ENCODE measurements around the gene STARD3. TPM values are rescaled to one million over a fixed set of nuclear protein-coding genes. Genes with fewer than 3 reads are reported as not detected.

Gene STARD3
- polyA plus RNA-seq, 1 donor from 2014 or later, result 105 TPM

DNA sequence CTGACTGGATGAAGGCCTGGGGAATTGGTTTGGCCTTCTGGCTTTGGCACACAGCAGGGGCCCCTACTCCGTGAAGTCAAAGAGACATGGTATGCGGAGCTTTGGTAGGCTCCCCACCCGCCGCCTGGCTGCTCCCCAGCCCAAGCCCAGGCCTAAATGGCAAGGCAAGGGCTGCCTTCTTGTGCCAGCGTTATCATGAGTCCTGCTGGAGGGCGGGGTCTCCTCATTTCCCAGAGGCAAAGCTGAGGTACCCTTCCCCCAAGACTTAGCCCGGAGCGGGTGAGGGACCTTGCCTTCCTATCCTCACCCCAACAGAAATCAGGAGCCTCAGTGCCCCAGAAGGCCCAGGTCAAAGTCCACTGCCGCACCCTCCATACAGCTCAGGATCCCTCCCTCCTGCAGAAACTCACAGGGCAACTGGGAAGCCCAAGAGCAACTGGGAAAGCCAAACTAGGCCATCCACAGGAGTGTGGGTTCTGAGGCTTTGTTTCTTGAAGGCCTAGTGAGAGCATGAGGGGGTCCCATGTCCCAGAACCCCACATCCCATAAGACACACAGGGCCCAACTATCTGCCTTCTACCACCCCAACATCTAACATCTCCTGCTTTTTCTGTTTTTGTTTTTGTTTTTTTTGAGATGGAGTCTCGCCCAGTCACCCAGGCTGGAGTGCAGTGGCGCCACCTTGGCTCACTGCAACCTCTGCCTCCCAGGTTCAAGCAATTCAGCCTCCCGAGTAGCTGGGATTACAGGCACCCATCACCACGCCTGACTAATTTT lies 41.6 kb downstream of the STARD3 start:
- TF ChIP-seq EZH2 (IDR thresholded peaks at IDR 0.05; ENCODE audit: borderline replicate concordance, insufficient read depth, low read length, poor library complexity, severe bottlenecking), result no peak
- TF ChIP-seq MXI1 (conservative IDR thresholded peaks at IDR 0.05; ENCODE audit: poor library complexity, severe bottlenecking), result no peak
- TF ChIP-seq SMC3 (conservative IDR thresholded peaks at IDR 0.05; ENCODE audit: poor library complexity), result no peak
- no peak for TF ChIP-seq TAF1 (IDR thresholded peaks at IDR 0.05; ENCODE audit: low read depth)
- TF ChIP-seq POLR2AphosphoS5 (IDR thresholded peaks at IDR 0.05), result no peak
- TF ChIP-seq, protein P1, sequence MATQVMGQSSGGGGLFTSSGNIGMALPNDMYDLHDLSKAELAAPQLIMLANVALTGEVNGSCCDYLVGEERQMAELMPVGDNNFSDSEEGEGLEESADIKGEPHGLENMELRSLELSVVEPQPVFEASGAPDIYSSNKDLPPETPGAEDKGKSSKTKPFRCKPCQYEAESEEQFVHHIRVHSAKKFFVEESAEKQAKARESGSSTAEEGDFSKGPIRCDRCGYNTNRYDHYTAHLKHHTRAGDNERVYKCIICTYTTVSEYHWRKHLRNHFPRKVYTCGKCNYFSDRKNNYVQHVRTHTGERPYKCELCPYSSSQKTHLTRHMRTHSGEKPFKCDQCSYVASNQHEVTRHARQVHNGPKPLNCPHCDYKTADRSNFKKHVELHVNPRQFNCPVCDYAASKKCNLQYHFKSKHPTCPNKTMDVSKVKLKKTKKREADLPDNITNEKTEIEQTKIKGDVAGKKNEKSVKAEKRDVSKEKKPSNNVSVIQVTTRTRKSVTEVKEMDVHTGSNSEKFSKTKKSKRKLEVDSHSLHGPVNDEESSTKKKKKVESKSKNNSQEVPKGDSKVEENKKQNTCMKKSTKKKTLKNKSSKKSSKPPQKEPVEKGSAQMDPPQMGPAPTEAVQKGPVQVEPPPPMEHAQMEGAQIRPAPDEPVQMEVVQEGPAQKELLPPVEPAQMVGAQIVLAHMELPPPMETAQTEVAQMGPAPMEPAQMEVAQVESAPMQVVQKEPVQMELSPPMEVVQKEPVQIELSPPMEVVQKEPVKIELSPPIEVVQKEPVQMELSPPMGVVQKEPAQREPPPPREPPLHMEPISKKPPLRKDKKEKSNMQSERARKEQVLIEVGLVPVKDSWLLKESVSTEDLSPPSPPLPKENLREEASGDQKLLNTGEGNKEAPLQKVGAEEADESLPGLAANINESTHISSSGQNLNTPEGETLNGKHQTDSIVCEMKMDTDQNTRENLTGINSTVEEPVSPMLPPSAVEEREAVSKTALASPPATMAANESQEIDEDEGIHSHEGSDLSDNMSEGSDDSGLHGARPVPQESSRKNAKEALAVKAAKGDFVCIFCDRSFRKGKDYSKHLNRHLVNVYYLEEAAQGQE (IDR thresholded peaks at IDR 0.05; ENCODE audit: borderline replicate concordance), result no peak
- no peak for TF ChIP-seq CTCF (IDR thresholded peaks at IDR 0.05; ENCODE audit: poor library complexity, severe bottlenecking)
- TF ChIP-seq EP300 (conservative IDR thresholded peaks at IDR 0.05; ENCODE audit: poor library complexity, severe bottlenecking), result no peak
- no peak for TF ChIP-seq RAD21 (conservative IDR thresholded peaks at IDR 0.05)
- Histone ChIP-seq H3K36me3 (ENCODE audit: insufficient read depth, low read length) (no peaks in the 10 kb centered on the region), H3K27ac (ENCODE audit: low read length) (no peak overlapping the region), H3K4me2 (ENCODE audit: low read length) (no peak overlapping the region), H3K4me3 (ENCODE audit: low read length) (no peak overlapping the region), H3K9me3 (ENCODE audit: low read length) (no peaks in the 10 kb centered on the region), H3K27me3 (ENCODE audit: insufficient read depth, low read depth, low read length) (no peaks in the 10 kb centered on the region), H4K20me1 (ENCODE audit: insufficient read depth) (no peaks in the 10 kb centered on the region), H2AFZ (ENCODE audit: low read depth, low read length) (no peak overlapping the region), H3F3A (ENCODE audit: insufficient read depth, low read length, poor library complexity, severe bottlenecking) (no peaks in the 10 kb centered on the region), H3K9ac (ENCODE audit: low read length) (no peak overlapping the region), H3K79me2 (replicated peaks; ENCODE audit: insufficient read depth, low read length) (no peaks in the 10 kb centered on the region), H3K9me2 (ENCODE audit: insufficient read depth, low read length) (no peaks in the 10 kb centered on the region)

DNA sequence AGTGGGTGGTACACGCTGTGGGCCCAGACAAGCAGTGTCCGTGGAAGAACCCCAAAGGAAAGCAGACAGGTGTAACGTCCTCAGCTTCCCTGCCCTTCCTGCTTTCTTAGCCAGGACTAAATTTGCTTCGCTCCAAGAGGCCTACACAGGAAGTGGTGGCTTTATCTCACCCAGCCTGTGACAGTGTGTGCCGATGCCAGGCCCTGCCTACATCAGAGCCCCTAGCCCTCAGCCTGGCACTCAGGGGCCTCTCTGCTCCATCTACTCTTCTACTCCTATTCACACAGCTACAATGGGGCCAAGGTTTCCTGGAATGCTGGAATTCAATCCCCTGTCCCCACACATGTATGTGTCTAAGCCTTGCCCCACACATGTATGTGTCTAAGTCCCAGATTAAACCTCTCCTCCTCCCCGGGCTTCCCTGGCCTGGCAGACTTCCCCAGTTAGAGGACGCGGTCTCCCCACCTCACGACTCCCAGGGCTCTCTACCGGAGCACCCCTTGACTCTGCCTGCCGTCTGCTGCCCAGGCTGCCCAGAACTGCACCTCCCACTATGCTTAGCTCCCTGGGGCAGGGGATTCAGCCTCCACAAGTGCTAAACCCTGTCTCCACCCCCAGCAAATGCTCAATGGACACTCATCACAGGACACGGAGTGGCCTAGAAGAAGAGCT lies 42.7 kb downstream of the STARD3 start:
- H3K27me3 ChIP-seq (ENCODE audit: insufficient read depth, low read depth, low read length), result no peaks in the 10 kb centered on the region
- H3K4me3 ChIP-seq (ENCODE audit: low read length), result no peak overlapping the region
- no peaks in the 10 kb centered on the region for H3K9me3 ChIP-seq (ENCODE audit: low read length)
- no peaks in the 10 kb centered on the region for H3F3A ChIP-seq (ENCODE audit: insufficient read depth, low read length, poor library complexity, severe bottlenecking)
- H3K4me2 ChIP-seq (ENCODE audit: low read length), result no peak overlapping the region
- TF ChIP-seq SMC3 (conservative IDR thresholded peaks at IDR 0.05; ENCODE audit: poor library complexity) (no peak), EP300 (conservative IDR thresholded peaks at IDR 0.05; ENCODE audit: poor library complexity, severe bottlenecking) (no peak), TAF1 (IDR thresholded peaks at IDR 0.05; ENCODE audit: low read depth) (no peak), EZH2 (IDR thresholded peaks at IDR 0.05; ENCODE audit: borderline replicate concordance, insufficient read depth, low read length, poor library complexity, severe bottlenecking) (no peak), RAD21 (conservative IDR thresholded peaks at IDR 0.05) (no peak), CTCF (IDR thresholded peaks at IDR 0.05; ENCODE audit: poor library complexity, severe bottlenecking) (no peak), POLR2AphosphoS5 (IDR thresholded peaks at IDR 0.05) (no peak), MXI1 (conservative IDR thresholded peaks at IDR 0.05; ENCODE audit: poor library complexity, severe bottlenecking) (no peak)
- TF ChIP-seq, protein P1 (IDR thresholded peaks at IDR 0.05; ENCODE audit: borderline replicate concordance), result no peak
- no peaks in the 10 kb centered on the region for H3K79me2 ChIP-seq (replicated peaks; ENCODE audit: insufficient read depth, low read length)
- H3K9me2 ChIP-seq (ENCODE audit: insufficient read depth, low read length), result no peaks in the 10 kb centered on the region
- no peak overlapping the region for H3K27ac ChIP-seq (ENCODE audit: low read length)
- H3K9ac ChIP-seq (ENCODE audit: low read length), result no peak overlapping the region
- H2AFZ ChIP-seq (ENCODE audit: low read depth, low read length), result no peak overlapping the region
- H3K36me3 ChIP-seq (ENCODE audit: insufficient read depth, low read length), result no peaks in the 10 kb centered on the region
- H4K20me1 ChIP-seq (ENCODE audit: insufficient read depth), result no peaks in the 10 kb centered on the region

Measured in neural cell (in vitro differentiated cells).